Eye (tissue), 1 donor: ENCODE measurements around the gene SUPT4H1.
"Not testable (repeated sequence)": the region's sequence is repeated elsewhere in the genome, so short reads cannot be mapped to it uniquely, and the experiment has no call there.

ENCODE experiments used
- DNase-seq: peaks from one replicate; pipeline ENCODE4 v3.0.0-alpha.2; 2015

The SUPT4H1 gene

DNA sequence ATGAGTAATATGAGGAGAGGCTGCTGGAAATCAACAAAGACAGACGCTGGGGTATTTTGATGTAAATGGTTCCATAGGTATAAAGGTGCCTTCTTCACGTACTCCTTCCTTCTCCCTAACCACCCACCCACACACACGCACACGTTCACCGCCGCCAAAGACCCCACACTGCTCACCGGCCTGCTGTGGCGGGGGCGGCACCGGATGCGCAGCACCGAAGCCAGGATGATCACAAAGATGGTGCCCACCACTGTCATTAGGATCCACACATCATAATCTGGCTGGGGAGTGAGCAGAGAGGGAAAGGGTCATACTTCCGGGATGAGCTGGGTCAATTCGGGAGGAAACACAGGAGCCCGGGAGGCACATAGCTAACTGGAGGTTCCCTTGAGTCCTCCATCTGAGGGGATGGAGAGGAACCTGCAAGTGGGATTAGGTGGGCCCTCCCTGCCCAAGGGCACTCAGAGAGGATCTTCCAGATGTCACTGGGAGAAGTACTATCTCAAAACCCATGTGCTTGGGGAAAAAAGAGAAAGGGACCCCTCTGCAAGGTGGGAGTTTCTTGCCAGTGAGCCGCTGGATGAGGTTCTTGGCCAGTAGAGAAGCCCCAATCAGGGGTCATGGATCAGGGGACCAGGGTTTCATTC is 10.5 kb upstream of the SUPT4H1 start:
- no peak for DNase-seq

DNA sequence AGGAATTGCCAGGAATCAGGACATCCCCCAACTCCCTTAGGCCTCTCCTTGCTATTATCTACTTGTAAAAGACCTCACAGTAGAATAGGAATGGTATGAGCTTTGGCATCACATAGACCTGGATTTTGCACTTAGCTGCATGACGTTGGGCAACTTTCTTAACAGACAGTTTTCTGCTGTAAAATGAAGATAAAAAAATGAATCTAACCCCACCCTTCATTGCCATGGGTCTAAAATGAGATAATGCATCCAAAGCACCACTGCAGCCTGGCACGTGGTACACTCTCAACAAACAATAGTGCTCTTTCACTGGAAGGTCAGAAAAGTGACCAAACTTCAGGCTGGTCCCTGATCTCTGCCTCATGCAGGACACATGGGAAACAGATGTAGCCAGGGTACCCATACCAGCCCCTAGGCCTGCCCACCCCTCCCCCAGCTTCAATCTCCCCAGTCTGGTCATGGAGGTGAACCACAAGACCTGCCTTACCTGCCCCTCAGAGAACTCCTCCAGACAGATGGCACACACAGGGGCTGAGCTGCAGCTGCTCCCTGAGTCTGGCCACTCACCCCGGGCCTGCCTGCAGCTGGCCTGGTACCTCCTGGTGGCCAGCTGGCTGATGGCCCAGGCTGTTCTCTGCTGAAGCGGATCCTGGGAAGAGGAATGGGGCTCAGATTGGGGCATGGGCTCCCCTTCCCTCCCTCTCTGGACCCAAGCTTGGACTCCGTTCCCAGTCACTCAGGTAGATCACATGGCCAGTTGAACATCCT is 8.5 kb upstream of the SUPT4H1 start:
- DNase-seq: no peak

DNA sequence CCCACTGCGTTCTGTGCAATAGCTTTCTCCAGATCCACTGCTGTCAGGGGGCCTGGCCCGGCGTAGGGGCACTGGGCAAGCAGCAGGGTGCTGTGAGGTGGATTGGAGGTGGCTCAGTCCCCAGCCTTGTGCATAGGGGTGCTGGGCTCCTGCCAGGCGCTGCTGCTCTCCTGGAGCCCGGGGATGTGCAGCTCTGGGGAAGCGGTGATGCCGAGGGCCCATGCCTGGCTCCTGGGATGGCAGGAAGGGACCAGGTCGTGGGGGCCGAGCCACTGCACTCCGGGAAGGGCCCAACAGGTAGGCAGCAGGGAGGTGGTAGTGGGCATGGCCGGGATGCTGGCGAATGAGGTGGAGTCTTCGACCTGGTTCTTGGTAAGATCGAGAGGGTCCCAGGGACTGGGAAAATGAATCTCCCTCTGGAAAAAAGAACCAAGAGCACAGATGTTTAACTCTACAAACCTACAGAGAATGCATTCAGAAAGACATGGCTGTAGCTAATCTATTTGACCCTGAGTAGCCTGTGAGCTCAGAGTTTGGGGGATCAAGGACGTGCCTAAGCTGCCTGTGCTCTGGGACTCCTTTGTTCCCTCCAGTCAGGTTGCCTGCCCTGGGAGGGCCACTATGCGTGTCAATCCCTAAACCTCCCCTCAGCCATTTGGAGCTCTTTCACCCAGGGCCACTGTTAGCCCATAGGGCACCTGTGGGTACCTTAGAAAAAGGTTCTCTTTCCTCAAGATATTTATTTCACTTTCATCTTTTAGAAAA is 6.6 kb upstream of the SUPT4H1 start:
- no peak for DNase-seq

DNA sequence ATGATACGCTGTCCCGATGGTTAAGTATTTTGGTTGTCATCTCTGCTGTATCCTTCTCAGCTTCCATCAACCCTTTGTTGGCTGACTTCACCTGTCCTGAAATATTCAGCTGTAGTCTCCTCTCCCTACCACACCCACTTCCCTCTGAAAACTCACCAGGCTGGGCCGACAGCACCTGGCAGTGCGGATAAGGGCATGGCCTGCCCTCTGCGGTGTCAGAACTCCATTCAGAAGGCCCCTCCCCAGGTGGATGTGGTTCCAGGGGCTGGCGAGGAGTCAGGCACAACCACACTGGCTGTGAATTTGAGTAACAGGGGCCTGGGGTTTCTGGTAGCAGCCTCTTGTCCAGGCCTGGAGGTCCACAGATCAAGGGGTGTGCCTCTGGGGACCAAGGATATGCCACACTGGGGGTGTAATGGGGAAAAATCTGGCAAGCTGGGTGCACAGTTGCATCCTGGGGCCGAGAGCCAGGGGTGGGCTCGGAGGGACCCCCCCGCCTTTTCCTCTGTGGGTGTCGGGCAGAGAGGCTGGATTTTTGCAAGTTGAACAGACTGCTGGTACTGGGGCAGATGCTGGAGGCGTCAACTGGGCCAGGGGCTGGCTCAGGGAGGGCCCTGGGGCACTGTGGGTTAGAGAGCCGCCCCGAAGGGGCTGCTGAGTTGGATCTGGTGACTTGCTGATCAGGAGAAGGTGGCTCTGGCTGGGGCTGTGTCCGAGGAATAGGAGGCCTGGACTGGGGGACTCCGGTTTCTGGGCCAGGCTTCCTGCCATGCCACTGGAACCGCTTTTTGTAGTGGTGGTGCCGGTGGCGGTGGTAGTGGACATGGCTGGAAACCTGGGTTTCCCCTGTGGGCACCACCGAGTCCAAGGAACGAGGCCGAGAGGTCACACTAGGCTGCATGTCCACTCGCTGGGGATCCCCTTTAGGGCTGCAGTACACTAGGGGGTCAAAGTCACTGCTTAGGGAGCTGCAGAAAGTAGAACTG is 5.6 kb upstream of the SUPT4H1 start:
- no peak for DNase-seq

DNA sequence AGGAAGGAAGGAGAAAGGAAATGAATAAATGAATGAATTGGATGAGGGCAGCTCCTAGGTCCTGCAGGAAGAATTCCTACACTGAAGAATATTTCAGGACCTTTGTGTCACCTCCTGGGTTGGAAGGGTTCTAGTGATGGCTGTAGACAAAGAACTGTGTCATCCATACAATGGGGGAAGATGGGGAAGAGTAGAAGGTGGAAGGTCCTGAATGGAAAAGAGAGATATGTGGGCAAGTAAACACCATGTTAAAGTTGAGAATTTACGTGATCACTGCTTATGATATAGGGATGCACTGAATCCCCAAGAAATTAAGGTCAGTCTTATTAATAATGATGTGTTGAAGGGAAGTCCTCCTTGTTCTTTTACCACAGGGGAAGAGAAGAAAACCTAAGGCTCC is 4.2 kb upstream of the SUPT4H1 start:
- no peak for DNase-seq

DNA sequence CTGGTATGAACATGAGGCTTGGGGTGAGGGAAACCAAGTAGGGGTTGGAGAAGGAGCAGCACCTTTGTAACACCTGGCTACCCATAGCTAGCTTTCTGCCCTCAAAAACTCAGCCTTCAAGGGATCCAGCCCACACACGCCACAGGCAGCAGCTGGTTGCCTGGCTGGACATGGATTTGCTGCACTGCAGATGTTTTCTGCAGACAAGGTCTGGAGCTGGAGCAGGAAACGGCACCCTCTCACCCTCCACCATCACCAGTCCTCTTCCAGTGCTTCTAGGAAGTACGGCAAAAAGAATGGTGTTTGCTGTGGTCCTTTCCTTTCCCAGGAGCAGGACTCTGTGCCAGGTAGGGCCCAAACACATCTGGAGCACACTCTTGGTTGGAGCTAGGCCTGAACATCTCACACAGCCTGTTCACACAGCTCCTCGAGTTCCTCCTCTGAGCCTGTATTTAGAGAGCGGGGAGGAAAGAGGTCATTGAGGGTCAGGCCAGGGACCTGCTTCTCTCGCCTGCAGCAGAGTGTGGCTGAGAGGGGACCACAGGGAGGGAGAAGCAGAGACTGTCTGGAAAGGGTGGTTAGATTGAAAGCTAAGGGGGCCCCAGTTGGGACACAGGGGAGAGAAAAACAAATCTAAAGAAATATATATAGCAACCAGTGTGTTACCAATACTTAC is 2.7 kb upstream of the SUPT4H1 start:
- no peak for DNase-seq

DNA sequence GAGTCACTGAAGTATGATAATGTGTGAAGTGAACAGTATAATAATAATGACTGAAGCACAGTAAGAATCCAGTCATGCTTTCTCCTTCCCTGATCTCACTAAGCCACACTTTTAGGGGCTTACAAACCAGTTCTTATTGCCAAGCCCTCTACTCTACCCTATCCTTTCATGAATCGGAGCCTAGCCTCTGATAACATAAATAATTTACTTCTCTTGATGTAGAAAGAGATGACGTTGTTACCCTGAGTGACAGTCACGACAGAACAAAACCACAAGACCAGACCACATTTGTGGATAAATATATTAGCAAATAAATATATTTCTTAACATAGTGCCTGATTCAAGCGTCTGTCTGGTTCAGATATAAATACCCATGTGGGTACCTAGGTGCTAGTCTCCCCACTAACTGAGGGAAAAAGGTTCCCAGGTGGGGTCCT is 1.4 kb upstream of the SUPT4H1 start:
- no peak for DNase-seq

DNA sequence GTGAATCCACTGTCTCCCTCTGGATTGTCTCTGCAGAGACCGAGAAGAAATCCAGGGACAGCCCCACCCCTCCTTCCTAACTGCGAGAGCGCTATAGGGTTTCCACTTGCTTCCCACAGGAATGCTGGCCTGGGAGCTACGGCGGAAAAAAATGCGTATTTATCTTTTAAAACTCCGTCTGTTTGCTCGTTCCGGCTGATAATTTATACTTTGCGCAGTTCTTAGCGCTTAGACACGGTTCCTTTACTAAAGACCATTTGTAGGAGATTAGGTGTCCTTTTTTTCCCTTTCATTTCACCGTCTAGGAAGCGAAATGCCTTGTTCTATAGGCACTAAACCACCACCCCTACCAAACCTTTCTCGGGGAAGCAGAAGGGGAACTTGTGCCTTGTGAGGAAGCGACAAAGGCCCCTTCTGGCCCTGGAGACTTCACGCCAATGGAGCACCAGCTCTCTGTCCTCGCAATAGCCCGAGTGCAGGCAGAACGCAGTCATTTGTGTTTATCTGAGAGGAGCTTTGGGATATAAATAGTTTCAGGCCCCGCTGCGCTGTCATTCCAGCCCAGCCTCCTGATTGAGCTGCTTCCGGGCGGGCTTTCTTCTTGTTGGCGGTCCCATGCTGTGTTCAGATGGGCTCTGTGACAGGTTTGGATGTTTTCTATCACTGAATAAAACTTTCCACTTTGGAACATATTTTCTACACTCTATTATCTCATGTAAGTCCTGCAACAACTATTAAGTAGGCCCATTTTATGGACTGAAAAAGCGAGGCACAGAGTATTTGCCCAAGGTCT is 791 bp upstream of the SUPT4H1 start:
- peak; percentile 75 for DNase-seq

DNA sequence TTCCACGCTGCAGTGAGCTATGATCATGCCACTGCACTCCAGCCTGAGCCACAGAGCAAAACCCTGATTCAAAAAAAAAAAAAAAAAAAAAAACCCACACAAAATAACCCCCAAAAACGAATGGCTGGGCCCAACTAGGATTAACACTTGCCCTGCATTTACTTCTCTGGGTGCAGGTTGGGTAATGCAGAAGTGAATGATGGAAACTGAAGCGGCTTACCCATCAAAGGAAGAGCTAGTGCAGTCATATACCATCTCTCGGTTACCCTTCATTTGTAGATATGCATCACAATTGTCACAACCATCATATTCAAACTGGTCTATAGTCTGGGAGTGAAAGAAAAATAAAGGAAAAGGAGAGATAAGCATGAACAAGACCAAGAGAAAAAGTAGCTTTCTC is 819 bp downstream of the SUPT4H1 start:
- DNase-seq: no peak

DNA sequence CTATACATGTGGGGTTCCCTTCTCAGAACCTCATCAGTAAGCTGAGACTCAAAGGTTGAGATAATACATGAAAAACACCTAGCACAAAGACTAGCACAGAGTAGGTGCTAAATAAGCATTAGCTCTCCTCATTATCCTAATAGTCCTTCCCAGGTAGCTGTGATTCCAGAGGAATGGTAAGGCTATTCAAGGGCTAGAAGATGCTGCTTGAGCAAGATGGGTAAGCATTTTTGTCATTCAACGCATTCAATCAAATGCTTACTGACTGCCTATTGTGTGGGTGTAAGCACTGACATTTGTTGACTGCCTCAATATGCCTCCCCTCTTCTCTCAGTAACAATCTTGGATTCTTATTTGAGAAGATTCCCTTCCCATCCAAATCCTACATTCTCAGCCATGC is 4.0 kb downstream of the SUPT4H1 start:
- no peak for DNase-seq

DNA sequence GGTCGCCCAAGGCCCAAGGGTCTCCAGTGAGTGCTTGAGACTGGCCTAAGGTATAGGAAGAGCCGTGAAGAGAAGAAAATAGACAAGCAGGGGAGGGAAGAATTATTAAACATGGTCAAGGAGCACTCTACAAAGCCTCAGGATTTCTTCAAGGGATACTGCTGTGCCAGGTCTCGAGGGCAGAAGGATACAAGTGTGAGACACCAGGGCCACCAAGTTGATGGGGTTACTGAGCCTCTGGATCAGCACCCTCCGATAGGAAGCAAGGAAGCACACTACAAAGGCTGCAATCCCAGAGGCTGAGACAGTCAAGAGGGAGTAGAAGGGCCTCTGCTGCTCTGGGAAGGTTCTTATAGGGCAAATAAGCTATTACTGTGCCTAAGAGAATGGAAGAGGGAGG is 6.5 kb downstream of the SUPT4H1 start:
- DNase-seq: no peak

DNA sequence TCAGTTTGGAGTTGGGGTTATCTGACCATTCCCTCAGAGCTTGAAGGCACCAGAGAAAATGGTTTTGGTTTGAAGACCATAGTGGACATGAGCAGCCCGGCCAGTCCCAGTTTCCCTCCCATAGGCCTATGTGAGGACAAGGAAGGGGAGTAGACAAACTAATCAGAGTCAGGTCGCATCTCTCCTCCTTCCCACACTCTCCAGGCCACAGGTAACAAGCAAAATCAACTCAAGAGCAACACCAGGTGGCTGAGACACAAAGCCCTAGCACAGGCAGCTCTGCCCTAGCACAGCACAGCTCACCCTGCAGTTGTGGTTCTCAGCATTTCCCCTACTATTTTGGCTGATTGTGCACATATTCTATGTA is 7.2 kb downstream of the SUPT4H1 start:
- DNase-seq: no peak

DNA sequence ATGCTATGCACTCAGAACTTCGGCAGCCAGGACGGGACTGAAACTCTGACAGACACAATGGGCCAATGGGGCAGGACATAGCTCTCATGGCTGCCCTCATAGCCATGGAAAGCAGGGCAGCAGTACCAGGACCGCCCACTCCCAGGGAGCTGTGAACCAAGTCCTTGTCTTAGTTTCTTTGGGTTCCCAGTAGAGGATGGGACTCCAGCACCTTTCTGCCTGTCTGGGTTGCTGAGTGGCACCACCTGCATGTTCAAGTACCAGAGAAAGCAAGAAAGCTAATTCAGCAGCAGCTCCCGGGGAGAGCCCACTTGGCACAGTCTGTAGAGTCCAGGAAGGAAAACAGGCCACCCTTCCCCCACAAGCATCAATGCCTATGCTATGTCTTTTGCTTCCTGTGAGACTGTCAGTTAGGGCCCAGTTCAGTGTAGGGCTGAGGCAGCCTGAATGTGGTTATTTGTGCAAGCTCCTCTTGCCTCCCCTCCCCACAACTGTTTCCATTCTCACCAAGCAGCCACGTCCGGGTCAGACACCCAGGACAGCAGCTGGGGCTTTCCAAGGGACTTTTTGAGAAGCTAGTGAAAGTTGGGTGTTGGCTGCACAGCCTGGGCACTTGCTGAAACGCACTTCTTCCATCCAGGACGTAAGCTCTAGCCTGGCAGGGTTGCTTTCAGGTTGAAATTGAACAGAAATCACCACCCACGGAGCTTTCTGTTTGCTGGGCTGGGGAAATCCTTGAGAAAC is 7.8 kb downstream of the SUPT4H1 start:
- no peak for DNase-seq

DNA sequence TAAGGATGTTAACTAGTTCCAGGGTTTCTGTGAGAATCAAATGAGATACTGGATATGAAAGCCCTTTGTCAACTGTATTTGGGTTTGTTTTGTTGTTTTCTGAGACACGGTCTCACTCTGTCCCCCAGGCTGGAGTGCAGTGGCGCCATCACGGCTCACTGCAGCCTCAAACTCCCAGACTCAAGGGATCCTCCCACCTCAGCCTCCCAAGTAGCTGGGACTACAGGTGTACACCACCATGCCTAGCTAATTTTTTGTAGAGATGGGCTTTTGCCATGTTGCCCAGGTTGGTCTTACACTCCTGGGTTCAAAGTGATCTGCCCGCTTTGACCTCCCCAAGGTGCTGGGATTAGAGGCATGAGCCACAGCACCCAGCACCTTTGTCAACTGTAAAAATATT is 8.9 kb downstream of the SUPT4H1 start:
- DNase-seq: no peak

DNA sequence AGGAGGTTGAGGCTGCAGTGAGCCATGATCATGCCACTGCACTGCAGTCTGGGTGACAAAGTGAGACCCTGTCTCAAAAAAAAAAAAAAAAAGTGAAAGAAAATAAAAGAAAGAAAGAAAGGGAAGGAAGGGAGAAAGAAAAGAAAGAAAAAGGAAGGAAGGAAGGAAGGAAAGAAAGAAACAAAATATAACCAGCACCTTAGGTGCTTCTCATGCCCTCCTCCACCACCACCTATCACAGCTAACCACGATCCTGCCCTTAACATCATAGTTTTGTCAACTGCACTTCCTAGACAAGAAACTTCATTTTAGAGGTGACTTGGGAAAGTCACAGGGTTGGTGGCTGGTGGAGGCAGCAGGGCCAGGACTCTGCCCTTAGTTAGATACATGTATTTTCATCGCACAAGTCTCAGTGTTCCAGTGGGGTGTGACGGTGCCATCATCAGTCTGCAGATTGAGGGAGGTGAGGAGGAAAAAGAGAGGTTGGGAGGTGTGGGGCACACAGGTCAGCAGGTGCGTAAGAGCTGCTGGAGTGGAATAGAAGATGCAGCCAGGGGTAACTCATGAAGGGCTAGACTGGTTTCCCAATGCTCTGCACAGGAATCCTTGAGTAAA is 10.0 kb downstream of the SUPT4H1 start:
- DNase-seq: no peak

DNA sequence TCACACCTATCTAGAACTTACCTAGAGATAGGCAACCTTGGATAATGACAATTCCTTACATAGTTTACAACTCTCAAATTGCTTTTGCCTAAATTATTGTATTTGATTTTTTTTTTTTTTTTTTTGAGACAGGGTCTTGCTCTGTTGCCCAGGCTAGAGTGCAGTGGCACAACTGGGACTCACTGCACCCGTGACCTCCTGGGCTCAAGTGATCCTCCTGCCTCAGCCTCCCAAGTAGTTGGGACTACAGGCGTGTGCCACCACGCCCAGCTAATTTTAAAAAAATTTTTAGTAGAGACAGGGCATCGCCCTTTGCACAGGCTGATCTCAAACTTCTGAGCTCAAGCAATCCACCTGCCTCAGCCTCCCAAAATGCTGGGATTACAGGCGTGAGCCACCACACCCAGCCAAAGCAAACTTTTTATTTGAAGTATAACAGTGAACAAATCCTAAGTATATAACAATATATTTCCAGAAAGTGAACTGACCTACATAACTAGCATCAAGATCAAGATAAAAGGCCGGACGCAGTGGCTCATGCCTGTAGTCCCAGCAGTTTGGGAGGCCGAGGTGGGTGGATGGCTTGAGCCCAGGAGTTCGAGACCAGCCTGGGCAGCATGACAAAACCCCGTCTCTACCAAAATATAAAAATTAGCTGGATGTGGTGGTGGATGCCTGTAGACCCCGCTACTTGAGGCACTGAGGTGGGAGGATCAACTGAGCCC is 10.7 kb downstream of the SUPT4H1 start:
- DNase-seq: not testable (repeated sequence)

DNA sequence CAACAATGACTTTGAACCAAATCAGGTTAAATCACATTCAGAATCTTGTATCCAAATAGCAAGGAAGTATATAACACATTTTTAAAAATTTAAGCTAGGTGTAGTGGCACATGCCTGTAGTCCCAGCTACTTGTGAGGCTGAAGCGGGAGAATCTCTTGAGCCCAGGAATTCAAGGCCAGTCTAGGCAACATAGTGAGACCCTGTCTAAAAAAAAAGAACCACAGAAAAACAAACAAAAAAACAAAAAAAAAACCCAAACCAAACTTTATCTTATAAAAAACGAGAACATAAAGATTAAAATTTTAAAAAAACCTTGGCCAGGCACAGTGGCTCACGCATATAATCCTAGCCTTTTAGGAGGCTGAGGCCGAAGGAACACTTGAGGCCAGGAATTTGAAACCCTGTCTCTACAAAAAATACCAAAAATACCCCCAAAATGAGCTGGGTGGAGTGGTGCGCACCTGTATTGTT is 11.6 kb downstream of the SUPT4H1 start:
- no peak for DNase-seq

DNA sequence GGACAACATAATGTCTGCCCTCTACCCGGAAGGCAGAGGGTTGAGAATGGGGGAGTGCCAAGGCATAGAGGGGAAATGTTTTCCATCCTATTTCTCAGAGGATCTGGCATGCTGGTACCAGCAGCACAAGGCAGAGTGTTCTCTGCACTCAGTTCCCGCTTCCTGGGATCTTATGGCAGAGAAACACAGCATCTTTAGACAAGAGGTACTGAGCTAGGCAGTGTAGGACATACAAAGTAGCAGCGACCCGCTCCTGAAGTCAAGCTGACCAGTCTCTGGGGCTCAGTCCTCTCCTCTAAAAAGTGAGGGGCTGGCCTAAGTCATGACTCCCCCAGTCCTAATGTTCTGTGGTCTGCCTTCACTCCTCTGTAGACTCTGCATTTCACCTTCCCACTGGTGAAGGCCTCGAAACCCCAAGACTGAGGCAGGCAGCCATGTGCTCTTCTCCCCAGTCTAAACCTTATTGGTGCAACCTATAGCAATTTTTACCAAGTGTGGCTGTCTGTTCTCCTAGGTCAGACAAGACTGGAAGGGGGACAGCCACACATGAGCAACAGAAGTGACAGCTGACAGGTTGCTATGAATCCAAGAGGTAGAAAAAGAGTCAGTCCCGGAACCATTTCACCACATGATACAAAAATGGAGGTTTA is 12.1 kb downstream of the SUPT4H1 start:
- DNase-seq: no peak
